Stimulated activated naive CD8-positive, alpha-beta T cell treated with anti-CD3 and anti-CD28 coated beads, Interleukin-15, Interleukin-2, amounts not matched to agents 100 U/mL and 50 U/mL, for 24 hours (primary cell): Measurements from ENCODE around the gene HS1BP3.
A peak's percentile ranks its signal among the peaks of the same experiment; 100 is the strongest.

Experiments
- ATAC-seq: fragments of 150-1000 bp; cut with Tn5 transposase; one replicate; pipeline ENCODE4 v1.10.0; 2021
- DNase-seq: peaks from one replicate; pipeline ENCODE4 v3.0.0; 2021

The HS1BP3 gene

DNA sequence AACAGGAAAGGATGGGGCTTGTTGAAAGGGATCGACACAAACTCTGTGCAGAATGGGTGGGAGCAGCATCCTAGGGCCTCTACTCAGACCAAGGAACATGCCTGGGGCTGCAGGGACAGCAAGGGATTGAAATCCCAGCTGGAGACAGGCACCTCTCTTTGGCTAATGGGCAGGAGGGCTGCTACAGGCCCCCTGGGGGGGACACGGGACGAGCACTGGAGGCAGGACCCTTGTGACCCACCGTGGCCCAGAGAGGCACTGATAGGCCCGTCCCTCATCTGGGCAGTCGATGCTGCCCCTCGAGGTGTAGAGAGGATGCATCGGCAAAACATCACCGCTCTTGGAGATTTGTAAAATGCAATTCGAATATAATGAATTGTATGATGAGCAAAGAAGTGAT, 5.1 kb downstream of the HS1BP3 start:
- ATAC-seq (no peak), DNase-seq (no peak)

DNA sequence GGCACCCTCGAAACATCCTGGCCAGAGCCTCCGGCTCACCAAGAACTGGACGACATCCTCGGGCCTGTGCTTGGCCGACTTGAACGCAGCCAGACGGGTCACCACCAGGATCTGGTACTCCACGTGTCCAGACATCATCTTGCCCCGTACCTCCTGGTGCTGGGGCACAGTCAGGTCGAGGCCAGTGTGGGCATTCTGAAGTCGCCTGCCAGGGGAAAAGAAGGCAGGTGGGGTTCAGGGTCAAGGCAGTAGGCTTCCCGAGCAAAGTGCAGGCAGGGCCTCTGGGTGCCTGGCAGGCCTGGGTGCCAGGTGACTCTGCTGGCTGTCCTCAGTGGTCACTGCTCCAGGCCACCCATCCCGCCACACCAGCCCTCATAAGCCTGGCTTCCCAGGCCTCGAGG, 5.6 kb downstream of the HS1BP3 start:
- DNase-seq (no peak), ATAC-seq (no peak)

DNA sequence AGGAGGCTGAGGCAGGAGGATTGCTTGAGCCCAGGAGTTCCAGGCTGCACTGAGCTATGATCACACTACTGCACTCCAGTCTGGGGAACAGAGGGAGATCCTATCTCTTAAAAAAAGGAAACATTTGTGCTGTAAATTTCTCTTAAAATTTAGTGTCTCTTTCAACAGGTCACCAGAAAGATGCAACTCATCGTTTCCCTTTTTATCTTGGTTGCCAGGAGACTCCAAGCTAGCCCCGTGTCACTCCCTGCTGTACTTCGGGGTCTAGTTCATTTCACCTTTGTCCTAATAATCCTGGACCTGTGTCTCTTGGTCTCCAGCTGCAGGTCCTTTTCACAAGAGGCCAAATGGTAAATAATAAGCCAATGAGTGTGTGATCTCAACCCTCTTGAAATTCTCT, 7.1 kb downstream of the HS1BP3 start:
- ATAC-seq (no peak), DNase-seq (no peak)

DNA sequence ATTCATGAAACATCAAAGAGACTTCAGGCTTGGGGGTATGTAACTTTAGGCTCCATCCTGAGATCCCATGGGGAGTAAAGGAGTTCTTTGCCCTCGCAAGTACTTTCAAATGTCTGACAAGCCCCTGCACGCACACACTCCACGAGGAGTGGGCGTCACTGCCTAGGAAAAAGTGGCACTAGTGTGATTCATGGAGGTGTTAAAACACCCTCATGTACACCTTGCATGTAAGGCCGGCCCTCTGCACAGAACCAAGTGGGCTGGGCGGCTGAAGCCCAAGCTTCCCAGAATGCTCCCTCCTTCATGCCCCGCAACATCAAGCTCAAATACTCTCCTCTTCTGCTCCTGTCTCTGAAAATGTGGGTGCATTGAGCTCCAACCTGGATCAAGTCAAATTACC, 7.8 kb downstream of the HS1BP3 start:
- DNase-seq (no peak), ATAC-seq (no peak)

GRCh38 chr2:20642055-20642971, 8.6 kb downstream of the HS1BP3 start:
- ATAC-seq (peak; percentile 91), DNase-seq (peak; percentile 82)

- no peak for DNase-seq
Observed at GRCh38 chr2:20641123-20641985, 9.5 kb downstream of the HS1BP3 start.

DNA sequence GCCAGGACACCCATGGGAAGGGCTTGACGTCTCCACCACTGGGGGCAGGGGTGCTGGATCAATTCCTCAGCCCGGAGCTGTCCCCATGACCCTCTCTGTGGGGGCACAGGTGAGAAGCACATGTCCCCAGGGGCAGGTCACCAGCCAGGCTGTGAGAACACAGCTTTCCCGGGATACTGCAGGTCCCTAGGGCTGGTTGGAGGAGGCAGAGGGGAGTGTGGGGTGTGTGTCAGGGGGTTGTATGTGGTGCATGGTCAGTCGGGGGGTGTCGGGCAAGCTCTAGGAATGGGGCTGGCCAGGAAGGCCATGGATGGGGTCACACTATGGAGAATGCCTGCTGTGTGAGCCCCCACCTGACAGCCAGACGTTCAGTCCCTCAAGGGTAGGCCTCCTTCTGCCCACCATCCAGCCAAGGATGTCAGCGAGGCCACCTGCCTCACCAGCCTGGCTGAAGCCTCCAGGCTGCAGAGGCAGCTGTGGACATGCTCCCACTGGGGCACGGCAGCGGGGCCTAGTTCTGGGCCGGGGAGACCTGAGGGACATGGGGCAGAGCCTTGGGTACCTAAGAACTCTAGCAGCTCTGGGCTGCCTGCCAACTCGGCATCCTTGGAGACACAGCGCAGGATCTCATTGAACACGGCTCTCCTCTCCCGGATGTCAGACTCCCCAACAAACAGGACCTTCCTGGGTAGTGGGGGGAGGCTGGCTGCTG, 10.3 kb downstream of the HS1BP3 start:
- ATAC-seq (no peak), DNase-seq (no peak)

More at GRCh38 chr2:20641123-20641985, 9.5 kb downstream of the HS1BP3 start:
- ATAC-seq: no peak

DNA sequence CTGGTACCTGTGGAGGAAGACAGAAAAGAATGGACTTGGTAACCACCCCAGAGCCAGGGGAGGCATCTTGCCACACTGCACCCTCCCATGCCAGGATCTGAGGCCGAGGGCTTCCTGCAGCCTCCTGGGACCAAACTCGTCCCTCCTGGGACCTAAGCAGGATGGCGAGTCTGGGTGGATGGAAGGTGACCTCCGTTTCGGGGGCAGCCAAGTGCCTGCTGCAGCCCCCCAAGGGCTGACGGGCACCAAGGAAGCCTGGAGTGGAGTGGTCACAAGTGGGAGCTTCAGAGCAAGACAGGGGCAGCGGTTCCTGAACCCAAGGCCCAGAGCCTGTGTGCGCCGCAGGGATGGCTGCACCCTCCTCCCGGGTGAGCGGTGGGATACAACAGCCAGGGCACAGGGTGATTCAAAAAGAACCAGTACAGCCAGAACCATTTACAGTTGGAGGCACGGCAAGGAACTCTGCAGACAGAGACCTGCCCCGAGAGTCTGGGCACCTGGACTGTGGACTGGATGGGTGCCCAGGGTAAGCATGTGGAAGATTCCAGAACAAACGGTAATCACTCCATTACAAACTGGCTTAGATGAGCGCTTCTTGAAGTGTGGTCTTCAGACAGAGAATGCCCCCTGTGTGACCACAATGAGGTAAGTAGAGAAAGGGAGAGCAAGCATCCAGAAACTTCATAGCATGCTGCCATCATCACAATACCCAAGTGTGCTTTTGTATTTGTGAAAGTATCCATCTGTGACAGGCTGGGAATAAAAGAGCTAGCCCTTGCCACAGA, 12.1 kb downstream of the HS1BP3 start:
- no peak for ATAC-seq
- no peak for DNase-seq

- ATAC-seq: no peak
- DNase-seq: no peak
Observed at GRCh38 chr2:20638014-20638413, 12.9 kb downstream of the HS1BP3 start.

DNA sequence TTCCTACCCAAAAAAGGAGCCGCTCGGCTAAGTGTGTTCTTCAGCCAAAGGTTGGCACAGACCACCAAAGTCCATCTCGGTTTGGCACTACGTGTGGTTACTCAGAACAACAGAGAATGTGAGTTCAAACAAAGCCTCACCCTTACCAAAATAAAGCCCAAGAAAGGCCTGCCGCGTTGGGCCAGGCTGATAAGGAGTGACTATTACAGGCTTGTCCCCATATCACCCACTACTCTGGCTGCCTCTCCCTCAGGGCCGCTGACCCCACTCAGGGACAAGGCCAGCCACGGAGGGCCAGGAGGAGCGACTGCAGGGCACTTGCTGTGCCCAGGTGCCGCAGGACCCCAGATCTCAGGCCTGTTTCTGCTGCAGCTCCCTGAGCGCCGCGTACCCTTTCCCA, 13.8 kb downstream of the HS1BP3 start:
- DNase-seq (no peak), ATAC-seq (no peak)

GRCh38 chr2:20635675-20636584, 15.0 kb downstream of the HS1BP3 start:
- ATAC-seq: peak; percentile 77

DNA sequence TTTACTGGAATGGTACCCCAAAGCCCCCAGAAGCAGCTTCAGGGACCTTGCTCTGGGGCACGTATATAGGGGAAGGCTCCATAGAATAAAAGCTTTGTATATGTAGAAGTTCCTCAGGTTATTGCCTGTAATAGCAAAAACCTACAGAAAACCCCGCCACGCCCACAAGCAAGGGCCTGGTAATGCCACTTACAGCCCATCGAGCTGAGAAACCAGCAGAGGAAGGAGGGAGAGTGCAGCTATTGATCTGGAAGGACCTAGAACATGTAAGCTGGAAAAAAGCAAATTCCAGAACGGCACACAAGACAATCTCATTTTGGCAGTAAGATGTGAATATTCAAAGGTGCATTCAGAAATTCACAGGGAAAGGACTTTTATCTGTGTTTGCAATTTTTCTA, 15.8 kb downstream of the HS1BP3 start:
- DNase-seq: no peak
- no peak for ATAC-seq

More at GRCh38 chr2:20635675-20636584, 15.0 kb downstream of the HS1BP3 start:
- DNase-seq: peak; percentile 75

- ATAC-seq: no peak
Observed at GRCh38 chr2:20634507-20635112, 16.3 kb downstream of the HS1BP3 start.

GRCh38 chr2:20633794-20634506, 16.9 kb downstream of the HS1BP3 start:
- DNase-seq: no peak
- no peak for ATAC-seq

More at GRCh38 chr2:20634507-20635112, 16.3 kb downstream of the HS1BP3 start:
- DNase-seq: no peak

DNA sequence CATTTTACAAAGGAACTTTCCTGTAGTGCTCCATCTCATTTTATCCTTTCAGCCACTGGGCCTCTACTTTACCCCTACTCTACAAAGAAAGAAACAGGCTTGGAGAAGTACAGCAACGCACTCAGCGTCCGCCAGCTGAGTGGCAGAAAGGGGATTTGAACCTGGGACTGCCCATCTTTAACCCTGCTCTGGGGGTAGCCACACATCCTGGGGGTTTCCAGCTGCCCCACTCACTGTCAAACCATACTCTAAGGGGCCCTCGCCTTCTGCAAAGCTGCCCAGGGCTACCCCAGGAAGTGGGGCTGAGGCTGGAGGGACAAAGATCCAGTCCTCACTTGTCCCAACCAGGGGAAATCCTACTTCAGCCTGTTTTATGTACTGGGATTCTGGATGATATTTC, 17.9 kb downstream of the HS1BP3 start:
- DNase-seq: no peak
- ATAC-seq: no peak

DNA sequence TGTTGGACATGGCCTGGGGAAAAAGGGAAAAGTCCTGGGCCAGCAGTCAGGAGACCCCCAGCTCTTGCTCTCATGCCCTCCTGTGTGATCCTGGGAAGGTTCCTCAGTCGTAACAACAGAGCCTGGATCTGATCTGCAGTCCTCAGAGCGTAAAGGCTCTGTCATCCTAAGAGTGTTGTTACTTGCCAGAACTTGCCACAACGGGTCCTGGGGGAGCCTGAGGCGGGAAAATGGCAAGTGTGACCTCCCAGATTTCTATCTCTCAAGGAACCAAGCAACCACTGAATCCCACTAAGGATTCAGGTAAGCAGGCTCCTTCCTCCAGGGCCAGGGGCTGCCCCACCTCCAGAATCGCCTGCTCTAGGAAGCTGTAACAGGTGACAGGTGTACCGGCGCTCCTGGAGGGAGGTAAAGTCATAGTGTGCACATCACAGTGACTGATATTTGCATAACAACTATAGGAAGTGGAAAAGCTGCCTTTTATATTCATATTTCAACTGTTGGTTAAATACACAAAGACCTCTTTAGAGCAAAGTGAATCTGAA, 18.4 kb downstream of the HS1BP3 start:
- DNase-seq (no peak), ATAC-seq (no peak)

DNA sequence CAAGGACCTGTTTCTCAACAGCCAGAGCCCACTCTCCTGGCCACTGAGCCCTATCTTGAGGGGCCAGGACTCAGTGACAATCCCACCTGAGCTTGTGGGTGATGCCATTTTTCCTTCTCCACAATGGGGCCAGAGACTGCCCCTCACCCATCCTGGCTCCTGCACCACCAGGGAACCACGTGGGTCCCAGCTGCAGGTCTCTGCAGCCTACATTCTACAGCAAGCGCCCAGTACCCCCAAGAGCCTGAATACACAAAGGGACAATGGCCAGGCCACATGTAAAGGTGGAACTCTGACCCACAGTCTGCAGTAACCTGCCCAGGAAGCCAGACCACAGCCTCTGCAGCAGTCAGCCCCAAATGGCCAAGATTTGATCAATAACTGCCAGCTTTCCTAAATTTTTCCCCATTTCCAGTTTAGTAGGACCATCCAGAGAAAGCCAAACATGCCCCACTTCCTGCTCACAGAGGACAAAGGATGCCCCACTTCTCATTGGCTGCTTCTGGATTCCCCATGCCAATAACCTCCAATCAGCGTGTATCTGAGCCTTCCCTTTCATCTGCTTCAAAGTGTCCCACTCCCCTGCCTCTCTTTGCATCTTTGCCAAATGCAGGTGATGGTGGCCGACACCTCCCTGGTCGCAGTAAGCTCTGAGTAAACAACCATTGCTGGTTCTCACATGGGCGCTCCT, 19.1 kb downstream of the HS1BP3 start:
- ATAC-seq: no peak
- no peak for DNase-seq

GRCh38 chr2:20630967-20631366, 19.9 kb downstream of the HS1BP3 start:
- ATAC-seq (no peak), DNase-seq (no peak)
